Endothelial cell (in vitro differentiated cells): ENCODE data around the gene DCDC2C. TPM values are rescaled to one million over a fixed set of nuclear protein-coding genes. Genes with fewer than 3 reads are reported as not detected.

Experiments used
- DNase-seq: peaks from one replicate; pipeline ENCODE4 v3.0.0; 2021; ENCODE audit warnings: low spot score
- H3K27ac Mint-ChIP-seq: one replicate; pipeline ENCODE4 v1.8.0; 2021; ENCODE audit warnings: mixed read lengths, inconsistent platforms; ENCODE audit not compliant: unreplicated experiment
- H3K27me3 Mint-ChIP-seq: one replicate; pipeline ENCODE4 v1.8.0; 2021; ENCODE audit warnings: mild to moderate bottlenecking, moderate library complexity, mixed read lengths, inconsistent platforms; ENCODE audit not compliant: unreplicated experiment
- H3K36me3 Mint-ChIP-seq: one replicate; pipeline ENCODE4 v1.8.0; 2021; ENCODE audit warnings: mild to moderate bottlenecking, low read depth, mixed read lengths, inconsistent platforms; ENCODE audit not compliant: unreplicated experiment
- H3K4me1 Mint-ChIP-seq: one replicate; pipeline ENCODE4 v1.8.0; 2021; ENCODE audit warnings: mild to moderate bottlenecking, mixed read lengths, inconsistent platforms; ENCODE audit not compliant: unreplicated experiment
- H3K4me3 Mint-ChIP-seq: one replicate; pipeline ENCODE4 v1.8.0; 2021; ENCODE audit warnings: mild to moderate bottlenecking, mixed read lengths, inconsistent platforms; ENCODE audit not compliant: unreplicated experiment
- H3K9me3 Mint-ChIP-seq: one replicate; pipeline ENCODE4 v1.8.0; 2021; ENCODE audit warnings: mixed read lengths, inconsistent platforms; ENCODE audit not compliant: unreplicated experiment
- CTCF ChIP-seq: fragments of 200-600 bp; sonication (generic); IDR thresholded peaks from one replicate; pipeline ENCODE4 v1.5.0; 2021; ENCODE audit warnings: antibody characterized with exemption; ENCODE audit not compliant: unreplicated experiment
- total RNA-seq: library from RNA; stranded (reverse); fragmentation: NEBNext Ultra II Directional; extraction: Animal tissue kit (Norgen Biotek cat#: 25700); gene quantifications from one replicate; pipeline ENCODE4 v1.2.1, GENCODE V29; 2021; ENCODE audit not compliant: unreplicated experiment

DCDC2C gene
- total RNA-seq, 1 donor from 2014 or later: not detected

DNA sequence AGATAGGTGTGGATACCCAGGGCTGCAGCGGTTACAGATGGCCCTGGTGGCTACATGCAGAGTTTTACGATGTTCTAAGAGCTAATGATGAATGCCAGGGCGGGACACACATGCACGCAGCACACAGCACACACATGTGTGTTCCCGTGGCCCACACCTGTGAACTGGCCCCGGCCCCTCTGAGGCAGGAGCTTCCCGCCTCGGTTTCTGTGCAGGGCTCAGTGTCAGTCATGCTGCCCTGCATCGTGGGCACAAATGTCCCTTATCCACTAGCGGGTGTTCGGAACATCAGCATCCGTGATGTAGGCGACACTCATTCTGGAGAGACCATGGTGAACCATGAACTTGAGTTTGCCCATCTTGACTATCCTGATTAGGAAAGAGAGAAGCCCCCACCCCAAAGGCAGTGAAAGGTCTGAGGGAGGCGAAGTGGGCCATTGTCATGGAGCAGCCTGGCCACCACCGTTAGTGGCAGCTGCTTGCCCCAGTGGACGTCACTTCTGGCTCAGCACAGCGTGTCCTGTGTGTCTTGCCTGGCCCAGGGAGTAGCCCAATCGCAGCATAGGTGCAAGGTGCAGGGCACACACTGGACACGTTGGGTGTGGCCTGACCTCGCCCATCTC is 43.8 kb downstream of the DCDC2C start:
- peaks cover 20% of the 10 kb centered on the region for H3K4me1 Mint-ChIP-seq
- H3K27me3 Mint-ChIP-seq: peaks cover 4% of the 10 kb centered on the region
- no peak overlapping the region for H3K27ac Mint-ChIP-seq
- TF ChIP-seq CTCF: no peak
- H3K36me3 Mint-ChIP-seq: peaks cover 3% of the 10 kb centered on the region
- no peak for DNase-seq
- H3K4me3 Mint-ChIP-seq: no peak overlapping the region
- H3K9me3 Mint-ChIP-seq: peaks cover 12% of the 10 kb centered on the region

GRCh38 chr2:3747826-3748225 is 44.5 kb downstream of the DCDC2C start:
- Mint-ChIP-seq H3K27me3 (peaks cover 4% of the 10 kb centered on the region), H3K27ac (no peak overlapping the region), H3K36me3 (peaks cover 3% of the 10 kb centered on the region), H3K4me1 (peaks cover 20% of the 10 kb centered on the region), H3K9me3 (peaks cover 12% of the 10 kb centered on the region), H3K4me3 (no peak overlapping the region)
- no peak for DNase-seq
- TF ChIP-seq CTCF: no peak

DNA sequence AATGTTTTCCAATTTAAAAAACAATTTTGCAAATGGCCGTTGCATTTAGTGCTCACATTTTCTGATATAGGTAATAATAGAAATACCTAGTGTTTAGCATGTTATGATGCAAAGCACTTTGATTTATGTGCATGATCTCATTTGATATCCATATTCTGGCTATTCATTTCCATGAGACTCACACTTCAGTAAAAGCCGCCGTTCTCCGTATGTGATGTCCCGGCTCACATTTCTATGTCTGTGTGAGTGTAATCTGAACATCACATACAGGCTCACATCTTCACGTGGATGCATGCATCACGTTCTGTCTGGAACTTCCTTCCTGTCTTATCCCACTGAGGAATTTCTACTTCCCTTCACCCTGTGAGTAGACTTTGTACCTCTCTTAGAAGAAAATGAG is 45.8 kb downstream of the DCDC2C start:
- no peak for TF ChIP-seq CTCF
- no peak overlapping the region for H3K4me3 Mint-ChIP-seq
- H3K27ac Mint-ChIP-seq: no peak overlapping the region
- H3K27me3 Mint-ChIP-seq: peaks cover 4% of the 10 kb centered on the region
- peaks cover 8% of the 10 kb centered on the region for H3K9me3 Mint-ChIP-seq
- DNase-seq: no peak
- H3K36me3 Mint-ChIP-seq: no peaks in the 10 kb centered on the region
- H3K4me1 Mint-ChIP-seq: peaks cover 24% of the 10 kb centered on the region

DNA sequence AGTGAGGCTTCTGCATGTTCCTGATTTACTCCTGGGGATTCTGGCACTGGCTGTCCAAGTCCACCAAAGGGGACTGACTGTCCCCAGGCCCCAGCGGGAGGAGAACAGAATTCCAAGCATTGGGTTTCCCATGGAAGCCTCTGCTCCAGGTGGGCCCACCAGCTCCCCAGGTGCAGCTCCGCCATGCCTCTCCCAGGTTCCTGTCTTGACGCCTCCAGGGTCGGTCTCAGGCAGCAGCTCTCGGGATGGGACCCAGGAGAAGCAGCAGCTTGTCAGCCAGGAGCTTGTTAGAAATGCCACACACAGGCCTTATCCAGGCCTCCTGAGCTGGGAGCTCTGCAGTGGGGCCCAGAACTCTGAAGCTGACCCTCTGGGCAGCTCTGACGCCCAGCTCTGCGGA is 47.9 kb downstream of the DCDC2C start:
- Mint-ChIP-seq H3K4me3 (no peak overlapping the region), H3K27me3 (peaks cover 1% of the 10 kb centered on the region), H3K4me1 (peaks cover 31% of the 10 kb centered on the region), H3K9me3 (peaks cover 4% of the 10 kb centered on the region), H3K27ac (no peak overlapping the region), H3K36me3 (no peaks in the 10 kb centered on the region)
- no peak for TF ChIP-seq CTCF
- DNase-seq: no peak

- H3K27me3 Mint-ChIP-seq: peaks cover 1% of the 10 kb centered on the region
- H3K4me1 Mint-ChIP-seq: peaks cover 31% of the 10 kb centered on the region
- no peak overlapping the region for H3K4me3 Mint-ChIP-seq
- H3K36me3 Mint-ChIP-seq: no peaks in the 10 kb centered on the region
- no peak for TF ChIP-seq CTCF
- peaks cover 4% of the 10 kb centered on the region for H3K9me3 Mint-ChIP-seq
- H3K27ac Mint-ChIP-seq: no peak overlapping the region
- no peak for DNase-seq
Measured at GRCh38 chr2:3751806-3752205, 48.4 kb downstream of the DCDC2C start.
